ENCODE results near the gene FHL5. TPM values are rescaled to one million over a fixed set of nuclear protein-coding genes. Genes with fewer than 3 reads are reported as not detected.

Gene FHL5
- total RNA-seq, 1 experiment from 2014 or later: not detected

DNA sequence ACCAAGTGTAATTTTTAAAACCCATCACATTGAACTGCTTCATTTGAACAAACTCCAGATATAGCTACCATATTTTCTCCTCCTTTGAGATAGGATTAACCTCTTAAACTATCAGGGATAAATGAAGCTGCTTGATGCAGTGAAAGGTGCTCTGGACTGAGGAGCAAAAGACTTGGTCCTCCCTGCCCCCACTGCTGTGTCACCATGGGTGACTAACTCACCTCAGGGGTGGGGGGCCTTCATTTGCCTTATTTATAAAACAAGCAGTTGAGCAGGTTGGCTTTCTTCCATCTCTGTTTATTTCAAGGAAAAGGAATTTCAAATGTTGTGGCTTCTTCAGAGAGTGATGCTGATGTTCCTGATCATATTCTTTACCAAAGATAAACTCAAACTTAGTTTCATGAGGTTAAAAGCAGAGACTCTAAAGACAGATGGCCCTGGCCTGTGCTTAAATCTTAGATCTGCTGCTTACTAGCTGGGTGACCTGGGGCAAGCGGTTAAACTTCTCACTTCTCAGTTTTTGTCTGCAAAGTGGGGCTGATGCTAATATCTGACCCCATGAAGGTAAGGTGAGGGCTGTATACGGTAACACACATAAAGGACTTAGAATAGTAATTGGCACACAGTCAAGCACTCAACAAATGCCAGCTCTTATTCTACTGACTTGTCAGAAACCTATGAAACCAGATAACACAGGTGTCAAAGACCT, 50.5 kb downstream of the FHL5 start:
- Histone ChIP-seq H2BK15ac (ENCODE audit: low read depth, low read length) (no peak overlapping the region), H3K18ac (ENCODE audit: insufficient read length, low read depth, low read length) (no peak overlapping the region), H3K9me3 (ENCODE audit: control insufficient read depth, low read depth, low read length) (no peaks in the 10 kb centered on the region), H3K9ac (ENCODE audit: extremely low read depth, insufficient read length, low read length) (no peak overlapping the region), H2AFZ (ENCODE audit: low read length) (no peak overlapping the region), H3K14ac (ENCODE audit: insufficient read depth, low read length) (no peak overlapping the region), H2BK12ac (ENCODE audit: insufficient read length, low read depth, low read length) (no peak overlapping the region), H4K8ac (replicated peaks; ENCODE audit: insufficient read length, low read depth, low read length) (no peak overlapping the region), H2AK5ac (ENCODE audit: insufficient read length, low read length) (no peak overlapping the region), H3K79me2 (ENCODE audit: insufficient read depth, low read length) (no peaks in the 10 kb centered on the region), H3K4me1 (ENCODE audit: insufficient read depth, low read length) (no peaks in the 10 kb centered on the region), H4K5ac (ENCODE audit: insufficient read length, low read depth, low read length) (no peak overlapping the region), H2BK120ac (ENCODE audit: low read depth, low read length, poor library complexity, severe bottlenecking) (no peak overlapping the region), H3K23ac (ENCODE audit: insufficient read length, low read depth, low read length) (no peak overlapping the region), H3K27ac (ENCODE audit: insufficient read length, low read depth, low read length) (no peak overlapping the region), H4K91ac (ENCODE audit: insufficient read length, low read depth, low read length) (no peak overlapping the region), H3T11ph (ENCODE audit: low read length) (no peak overlapping the region), H4K20me1 (ENCODE audit: control insufficient read depth, insufficient read depth, insufficient read length) (no peaks in the 10 kb centered on the region), H3K4ac (ENCODE audit: low read depth, low read length) (no peak overlapping the region), H3K4me2 (ENCODE audit: insufficient read depth, insufficient read length, low read length) (no peak overlapping the region), H2BK20ac (ENCODE audit: low read depth, low read length, poor library complexity, severe bottlenecking) (no peak overlapping the region), H2BK5ac (ENCODE audit: insufficient read length, low read length) (no peak overlapping the region), H3K27me3 (ENCODE audit: insufficient read depth, low read length) (no peaks in the 10 kb centered on the region), H3K23me2 (ENCODE audit: insufficient read length, low read depth, low read length, poor library complexity, severe bottlenecking) (no peaks in the 10 kb centered on the region), H3K56ac (ENCODE audit: insufficient read length, low read depth, low read length) (no peak overlapping the region), H3K79me1 (ENCODE audit: insufficient read depth, low read depth, low read length, poor library complexity, severe bottlenecking) (no peaks in the 10 kb centered on the region)
- Mint-ChIP-seq H3K4me3 (no peak overlapping the region), H3K27me3 (ENCODE audit: low read depth) (no peaks in the 10 kb centered on the region), H3K36me3 (ENCODE audit: insufficient read depth in 1 of 3, low read depth in 3 of 3) (no peaks in the 10 kb centered on the region), H3K27ac (0 out of 7 replicates have a peak overlapping the region, but pooled peaks of 1 of the 3 experiments have one; percentile 2), H3K4me1 (peaks cover 6 to 7% of the 10 kb centered on the region in 2 experiments), H3K9me3 (no peaks in the 10 kb centered on the region)
- WGBS (ENCODE audit: extremely low coverage, insufficient read length, low lambda C conversion rate): no CpG with 5 or more reads among the region's 2 CpGs
- TF ChIP-seq, protein P1, sequence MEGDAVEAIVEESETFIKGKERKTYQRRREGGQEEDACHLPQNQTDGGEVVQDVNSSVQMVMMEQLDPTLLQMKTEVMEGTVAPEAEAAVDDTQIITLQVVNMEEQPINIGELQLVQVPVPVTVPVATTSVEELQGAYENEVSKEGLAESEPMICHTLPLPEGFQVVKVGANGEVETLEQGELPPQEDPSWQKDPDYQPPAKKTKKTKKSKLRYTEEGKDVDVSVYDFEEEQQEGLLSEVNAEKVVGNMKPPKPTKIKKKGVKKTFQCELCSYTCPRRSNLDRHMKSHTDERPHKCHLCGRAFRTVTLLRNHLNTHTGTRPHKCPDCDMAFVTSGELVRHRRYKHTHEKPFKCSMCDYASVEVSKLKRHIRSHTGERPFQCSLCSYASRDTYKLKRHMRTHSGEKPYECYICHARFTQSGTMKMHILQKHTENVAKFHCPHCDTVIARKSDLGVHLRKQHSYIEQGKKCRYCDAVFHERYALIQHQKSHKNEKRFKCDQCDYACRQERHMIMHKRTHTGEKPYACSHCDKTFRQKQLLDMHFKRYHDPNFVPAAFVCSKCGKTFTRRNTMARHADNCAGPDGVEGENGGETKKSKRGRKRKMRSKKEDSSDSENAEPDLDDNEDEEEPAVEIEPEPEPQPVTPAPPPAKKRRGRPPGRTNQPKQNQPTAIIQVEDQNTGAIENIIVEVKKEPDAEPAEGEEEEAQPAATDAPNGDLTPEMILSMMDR (conservative IDR thresholded peaks at IDR 0.05): no peak
- no peak for DNase-seq

Measured in H9 (cell line).